GM12891 (cell line): ENCODE measurements around the gene FAM210A.

Experiments
- POLR2A ChIP-seq: IDR thresholded peaks from 2 replicates; pipeline ENCODE4 v1.6.1; 2011; ENCODE audit warnings: low read depth, low read length, control low read depth
- POLR2AphosphoS5 ChIP-seq: IDR thresholded peaks from 2 replicates; pipeline ENCODE4 v1.6.1; 2011; ENCODE audit warnings: low read depth, low read length, control low read depth
- SPI1 ChIP-seq: IDR thresholded peaks from 2 replicates; pipeline ENCODE4 v1.6.1; 2011; ENCODE audit warnings: low read depth, low read length, control low read depth
- TAF1 ChIP-seq: IDR thresholded peaks from 2 replicates; pipeline ENCODE4 v1.6.1; 2011; ENCODE audit warnings: low read depth, low read length, control low read depth

- TF ChIP-seq POLR2A (no peak), POLR2AphosphoS5 (no peak), TAF1 (no peak), SPI1 (no peak)
These were observed 65.8 kb downstream of the FAM210A start for GRCh38 chr18:13660510-13660909.
